NT2/D1 (cell line): ENCODE data around the gene FNDC1.

ENCODE experiments used
- DNase-seq: peaks from one replicate; pipeline ENCODE4 v3.0.0-alpha.2; 2011; ENCODE audit warnings: low read depth, low spot score
- H3K27me3 ChIP-seq: 2 replicates; pipeline ENCODE4 v1.6.0; 2011; ENCODE audit warnings: mild to moderate bottlenecking; ENCODE audit not compliant: insufficient read length, insufficient read depth
- H3K36me3 ChIP-seq: 2 replicates; pipeline ENCODE4 v1.6.1; 2011; ENCODE audit warnings: mild to moderate bottlenecking, low read length, mixed read lengths; ENCODE audit not compliant: insufficient read depth, insufficient read length
- H3K4me1 ChIP-seq: 2 replicates; pipeline ENCODE4 v1.5.1; 2011; ENCODE audit not compliant: insufficient read depth, insufficient read length
- H3K4me3 ChIP-seq: 2 replicates; pipeline ENCODE4 v1.5.1; 2011; ENCODE audit warnings: low read depth; ENCODE audit not compliant: insufficient read length
- H3K9ac ChIP-seq: 2 replicates; pipeline ENCODE4 v1.6.0; 2011; ENCODE audit warnings: low read depth; ENCODE audit not compliant: insufficient read length
- H3K9me3 ChIP-seq: 2 replicates; pipeline ENCODE4 v1.5.1; 2011; ENCODE audit warnings: mild to moderate bottlenecking, low read length; ENCODE audit not compliant: insufficient read depth
- SUZ12 ChIP-seq: IDR thresholded peaks from 2 replicates; pipeline ENCODE4 v1.6.1; 2011; ENCODE audit not compliant: insufficient read length, insufficient read depth; ENCODE audit errors: extremely low read depth
- YY1 ChIP-seq: IDR thresholded peaks from 2 replicates; pipeline ENCODE4 v1.6.1; 2011; ENCODE audit not compliant: insufficient read length, insufficient read depth
- ZNF274 ChIP-seq: IDR thresholded peaks from 2 replicates; pipeline ENCODE4 v1.6.1; 2011; ENCODE audit warnings: mild to moderate bottlenecking, low read depth, low read length

Gene FNDC1

GRCh38 chr6:159203304-159204005 is 34.3 kb downstream of the FNDC1 start:
- Histone ChIP-seq H3K27me3 (no peaks in the 10 kb centered on the region), H3K4me1 (no peaks in the 10 kb centered on the region), H3K9ac (no peak overlapping the region), H3K36me3 (no peaks in the 10 kb centered on the region), H3K9me3 (no peaks in the 10 kb centered on the region), H3K4me3 (no peak overlapping the region)
- no peak for DNase-seq
- TF ChIP-seq SUZ12, result no peak
- TF ChIP-seq ZNF274, result no peak
- no peak for TF ChIP-seq YY1

- H3K36me3 ChIP-seq, result no peaks in the 10 kb centered on the region
- no peaks in the 10 kb centered on the region for H3K27me3 ChIP-seq
- H3K4me3 ChIP-seq, result no peak overlapping the region
- no peaks in the 10 kb centered on the region for H3K9me3 ChIP-seq
- H3K4me1 ChIP-seq, result no peaks in the 10 kb centered on the region
- no peak for DNase-seq
- TF ChIP-seq ZNF274 (no peak), YY1 (no peak)
- no peak overlapping the region for H3K9ac ChIP-seq
Observed at GRCh38 chr6:159204605-159205004, 35.4 kb downstream of the FNDC1 start.

- Histone ChIP-seq H3K9me3 (no peaks in the 10 kb centered on the region), H3K27me3 (no peaks in the 10 kb centered on the region), H3K36me3 (no peaks in the 10 kb centered on the region), H3K4me1 (peaks cover 4% of the 10 kb centered on the region), H3K9ac (no peak overlapping the region), H3K4me3 (no peak overlapping the region)
- TF ChIP-seq SUZ12 (no peak), ZNF274 (no peak)
- DNase-seq, result no peak
Observed at GRCh38 chr6:159212028-159212427, 42.8 kb downstream of the FNDC1 start.

- H3K36me3 ChIP-seq, result no peaks in the 10 kb centered on the region
- no peak for DNase-seq
- TF ChIP-seq SUZ12, result no peak
- TF ChIP-seq YY1, result no peak
- TF ChIP-seq ZNF274, result no peak
- no peaks in the 10 kb centered on the region for H3K27me3 ChIP-seq
- no peak overlapping the region for H3K9ac ChIP-seq
- H3K9me3 ChIP-seq, result no peaks in the 10 kb centered on the region
- H3K4me3 ChIP-seq, result no peak overlapping the region
- peaks cover 4% of the 10 kb centered on the region for H3K4me1 ChIP-seq
Observed at GRCh38 chr6:159212525-159213280, 43.5 kb downstream of the FNDC1 start.

- TF ChIP-seq ZNF274 (no peak), YY1 (no peak), SUZ12 (no peak)
- H3K9me3 ChIP-seq, result no peaks in the 10 kb centered on the region
- DNase-seq, result no peak
- H3K4me3 ChIP-seq, result no peak overlapping the region
- H3K27me3 ChIP-seq, result no peaks in the 10 kb centered on the region
- peaks cover 4% of the 10 kb centered on the region for H3K4me1 ChIP-seq
- H3K36me3 ChIP-seq, result no peaks in the 10 kb centered on the region
- H3K9ac ChIP-seq, result no peak overlapping the region
Observed at GRCh38 chr6:159213405-159213804, 44.2 kb downstream of the FNDC1 start.

- no peak overlapping the region for H3K9ac ChIP-seq
Observed at GRCh38 chr6:159214281-159214680, 45.1 kb downstream of the FNDC1 start.

GRCh38 chr6:159217595-159218275 is 48.5 kb downstream of the FNDC1 start:
- Histone ChIP-seq H3K4me3 (no peak overlapping the region), H3K27me3 (no peaks in the 10 kb centered on the region), H3K9me3 (no peaks in the 10 kb centered on the region), H3K36me3 (no peaks in the 10 kb centered on the region), H3K9ac (no peak overlapping the region), H3K4me1 (peaks cover 2% of the 10 kb centered on the region)
- TF ChIP-seq ZNF274 (no peak), YY1 (no peak), SUZ12 (no peak)
- DNase-seq, result no peak

More at GRCh38 chr6:159214281-159214680, 45.1 kb downstream of the FNDC1 start:
- H3K36me3 ChIP-seq, result no peaks in the 10 kb centered on the region
- H3K27me3 ChIP-seq, result no peaks in the 10 kb centered on the region
- no peak for DNase-seq
- H3K4me3 ChIP-seq, result no peak overlapping the region
- TF ChIP-seq YY1, result no peak
- no peak for TF ChIP-seq ZNF274
- TF ChIP-seq SUZ12, result no peak
- peaks cover 4% of the 10 kb centered on the region for H3K4me1 ChIP-seq
- no peaks in the 10 kb centered on the region for H3K9me3 ChIP-seq
